ENCODE data around the gene CPA5.

DNA sequence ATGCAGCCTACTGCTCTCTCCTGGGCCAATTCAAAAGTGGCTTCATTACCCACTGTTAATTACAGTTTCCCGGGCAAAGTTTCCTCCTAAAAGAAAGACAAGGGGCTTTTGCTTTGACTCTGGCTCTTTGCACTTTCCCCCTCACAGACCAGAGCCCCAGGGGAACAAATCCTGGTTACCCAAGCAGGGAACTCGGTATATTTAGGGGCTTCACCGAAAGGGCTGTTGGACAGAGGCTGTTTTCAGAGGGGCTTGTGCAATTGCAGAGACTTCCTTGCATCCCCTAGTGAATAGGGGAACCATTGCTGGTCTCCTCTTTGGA is 42.7 kb downstream of the CPA5 start:
- TF ChIP-seq, protein P1, sequence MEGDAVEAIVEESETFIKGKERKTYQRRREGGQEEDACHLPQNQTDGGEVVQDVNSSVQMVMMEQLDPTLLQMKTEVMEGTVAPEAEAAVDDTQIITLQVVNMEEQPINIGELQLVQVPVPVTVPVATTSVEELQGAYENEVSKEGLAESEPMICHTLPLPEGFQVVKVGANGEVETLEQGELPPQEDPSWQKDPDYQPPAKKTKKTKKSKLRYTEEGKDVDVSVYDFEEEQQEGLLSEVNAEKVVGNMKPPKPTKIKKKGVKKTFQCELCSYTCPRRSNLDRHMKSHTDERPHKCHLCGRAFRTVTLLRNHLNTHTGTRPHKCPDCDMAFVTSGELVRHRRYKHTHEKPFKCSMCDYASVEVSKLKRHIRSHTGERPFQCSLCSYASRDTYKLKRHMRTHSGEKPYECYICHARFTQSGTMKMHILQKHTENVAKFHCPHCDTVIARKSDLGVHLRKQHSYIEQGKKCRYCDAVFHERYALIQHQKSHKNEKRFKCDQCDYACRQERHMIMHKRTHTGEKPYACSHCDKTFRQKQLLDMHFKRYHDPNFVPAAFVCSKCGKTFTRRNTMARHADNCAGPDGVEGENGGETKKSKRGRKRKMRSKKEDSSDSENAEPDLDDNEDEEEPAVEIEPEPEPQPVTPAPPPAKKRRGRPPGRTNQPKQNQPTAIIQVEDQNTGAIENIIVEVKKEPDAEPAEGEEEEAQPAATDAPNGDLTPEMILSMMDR (conservative IDR thresholded peaks at IDR 0.05; ENCODE audit: low read length): no peak
- no peak for TF ChIP-seq EZH2phosphoT487 (IDR thresholded peaks at IDR 0.05; ENCODE audit: borderline replicate concordance, low read depth, low read length)

Data from OCI-LY7 (cell line).